Peyer's patch (tissue), 4 donors: Measurements from ENCODE around the gene SNORC. TPM values are rescaled to one million over a fixed set of nuclear protein-coding genes. Genes with fewer than 3 reads are reported as not detected.
A peak's percentile ranks its signal among the peaks of the same experiment; 100 is the strongest.

Experiments used
- DNase-seq, 3 donors: peaks; one replicate each; pipeline ENCODE4 v3.0.0-alpha.2; 2017 to 2019
- H3K27ac ChIP-seq, 4 donors: fragments of 200-600 bp; sonication (generic); one replicate each; pipeline ENCODE4 v1.5.1; 2016 to 2019
- H3K27me3 ChIP-seq, 2 donors: fragments of 200-600 bp; sonication (generic); one replicate each; pipeline ENCODE4 v1.5.1; 2019
- H3K36me3 ChIP-seq, 3 donors: fragments of 200-600 bp; sonication (generic); one replicate each; pipeline ENCODE4 v1.5.1; 2016 to 2019
- H3K4me1 ChIP-seq, 4 donors: fragments of 200-600 bp; sonication (generic); one replicate each; pipeline ENCODE4 v1.5.1; 2016 to 2019
- H3K4me3 ChIP-seq, 4 donors: fragments of 200-600 bp; sonication (generic); 1 replicate in 3 of 4; 2 replicates in 1 of 4; pipeline ENCODE4 v1.5.1; 2016 to 2019; ENCODE audit warnings: mild to moderate bottlenecking in 1 of 4
- H3K9me3 ChIP-seq, 4 donors: fragments of 200-600 bp; sonication (generic); one replicate each; pipeline ENCODE4 v1.5.1; 2016 to 2019; ENCODE audit warnings: mild to moderate bottlenecking in 1 of 4
- CTCF ChIP-seq, 6 experiments: fragments of 450-650 bp in 4 of 6; fragments of 200-600 bp in 2 of 6; sonication (generic) in 1 of 6; IDR thresholded peaks; one replicate each; pipeline ENCODE4 v1.5.1; 2017 to 2019; ENCODE audit warnings: antibody characterized with exemption in 6 of 6, mild to moderate bottlenecking in 3 of 6, moderate library complexity in 1 of 6
- POLR2A ChIP-seq, 2 donors: fragments of 450-650 bp; IDR thresholded peaks; one replicate each; pipeline ENCODE4 v1.5.1; 2017; ENCODE audit warnings: antibody characterized with exemption in 2 of 2, mild to moderate bottlenecking in 2 of 2, moderate library complexity in 2 of 2
- total RNA-seq, 4 donors: library from RNA; depleted of rRNA; stranded (reverse); fragments of >200 nt; gene quantifications; one replicate each; pipeline ENCODE4 v1.1.0, GENCODE V29; 2016

SNORC gene
- total RNA-seq, 4 donors from 2014 or later, result 3.5 to 9.7 (median 7.3) TPM

GRCh38 chr2:232879618-232880494 is 9.8 kb downstream of the SNORC start:
- no peaks in the 10 kb centered on the region for H3K9me3 ChIP-seq
- TF ChIP-seq POLR2A (IDR thresholded peaks at IDR 0.05), result no peak
- peaks cover 0 to 16% (median 7%) of the 10 kb centered on the region in 4 donors for H3K4me1 ChIP-seq
- no peak for DNase-seq
- H3K36me3 ChIP-seq, result peaks cover 0 to 23% (median 0%) of the 10 kb centered on the region in 3 donors
- H3K4me3 ChIP-seq, result no peak overlapping the region
- H3K27ac ChIP-seq, result no peak overlapping the region
- H3K27me3 ChIP-seq, result no peaks in the 10 kb centered on the region

GRCh38 chr2:232880764-232881351 is 10.8 kb downstream of the SNORC start:
- Histone ChIP-seq H3K36me3 (peaks cover 0 to 26% (median 0%) of the 10 kb centered on the region in 3 donors), H3K4me3 (no peak overlapping the region), H3K4me1 (peaks cover 0 to 11% (median 3%) of the 10 kb centered on the region in 4 donors), H3K27me3 (no peaks in the 10 kb centered on the region), H3K27ac (no peak overlapping the region), H3K9me3 (no peaks in the 10 kb centered on the region)
- TF ChIP-seq CTCF (IDR thresholded peaks at IDR 0.05), result no peak
- TF ChIP-seq POLR2A (IDR thresholded peaks at IDR 0.05), result no peak
- DNase-seq, result no peak

- Histone ChIP-seq H3K9me3 (no peaks in the 10 kb centered on the region), H3K36me3 (peaks cover 0 to 32% (median 0%) of the 10 kb centered on the region in 3 donors), H3K4me3 (no peak overlapping the region), H3K27ac (no peak overlapping the region), H3K4me1 (peaks cover 0 to under 1% (median 0%) of the 10 kb centered on the region in 4 donors), H3K27me3 (no peaks in the 10 kb centered on the region)
- TF ChIP-seq CTCF (IDR thresholded peaks at IDR 0.05), result no peak
- no peak for DNase-seq
Measured at GRCh38 chr2:232882085-232882484, 12.0 kb downstream of the SNORC start.

- no peak for DNase-seq
- Histone ChIP-seq H3K36me3 (peaks cover 0 to 36% (median 0%) of the 10 kb centered on the region in 3 donors), H3K4me3 (no peak overlapping the region), H3K27me3 (no peaks in the 10 kb centered on the region), H3K9me3 (no peaks in the 10 kb centered on the region), H3K27ac (no peak overlapping the region), H3K4me1 (no peaks in the 10 kb centered on the region)
- TF ChIP-seq POLR2A (IDR thresholded peaks at IDR 0.05), result no peak
- TF ChIP-seq CTCF (IDR thresholded peaks at IDR 0.05), result no peak
Measured at GRCh38 chr2:232882505-232883115, 12.5 kb downstream of the SNORC start.

GRCh38 chr2:232883116-232883721 is 13.2 kb downstream of the SNORC start:
- H3K27me3 ChIP-seq, result no peaks in the 10 kb centered on the region
- DNase-seq, result peak in 1 of 3 donors; percentile 39
- H3K4me1 ChIP-seq, result no peaks in the 10 kb centered on the region
- no peak overlapping the region for H3K4me3 ChIP-seq
- H3K9me3 ChIP-seq, result no peaks in the 10 kb centered on the region
- no peak for TF ChIP-seq CTCF (IDR thresholded peaks at IDR 0.05)
- no peak for TF ChIP-seq POLR2A (IDR thresholded peaks at IDR 0.05)
- H3K36me3 ChIP-seq, result peaks cover 0 to 36% (median 0%) of the 10 kb centered on the region in 3 donors
- no peak overlapping the region for H3K27ac ChIP-seq
